H9 (cell line): ENCODE measurements around the gene PIAS1. TPM values are rescaled to one million over a fixed set of nuclear protein-coding genes. Genes with fewer than 3 reads are reported as not detected.

ENCODE experiments used
- DNase-seq: peaks from one replicate; pipeline ENCODE4 v3.0.0-alpha.2; 2017
- H2AFZ ChIP-seq: one replicate; pipeline ENCODE4 v1.6.1; 2013; ENCODE audit warnings: mild to moderate bottlenecking, low read length, control low read depth, moderate library complexity
- H2AK5ac ChIP-seq: 2 replicates; pipeline ENCODE4 v1.6.1; 2013; ENCODE audit warnings: low read length, control low read depth, mixed read lengths; ENCODE audit not compliant: insufficient read length
- H2BK120ac ChIP-seq: one replicate; pipeline ENCODE4 v1.6.1; 2013; ENCODE audit warnings: low read depth, mild to moderate bottlenecking, low read length, control low read depth, inconsistent platforms; ENCODE audit not compliant: poor library complexity, severe bottlenecking
- H2BK12ac ChIP-seq: 2 replicates; pipeline ENCODE4 v1.6.1; 2013; ENCODE audit warnings: low read length, control low read depth, mixed read lengths, low read depth; ENCODE audit not compliant: insufficient read length
- H2BK15ac ChIP-seq: 2 replicates; pipeline ENCODE4 v1.6.1; 2013; ENCODE audit warnings: low read depth, low read length, control low read depth
- H2BK20ac ChIP-seq: one replicate; pipeline ENCODE4 v1.6.1; 2013; ENCODE audit warnings: low read depth, mild to moderate bottlenecking, low read length, control low read depth, inconsistent platforms; ENCODE audit not compliant: poor library complexity, severe bottlenecking
- H2BK5ac ChIP-seq: 2 replicates; pipeline ENCODE4 v1.6.1; 2013; ENCODE audit warnings: low read length, control low read depth, mixed read lengths; ENCODE audit not compliant: insufficient read length
- H3K14ac ChIP-seq: 2 replicates; pipeline ENCODE4 v1.6.1; 2013; ENCODE audit warnings: low read length, control low read depth; ENCODE audit not compliant: insufficient read depth
- H3K18ac ChIP-seq: 2 replicates; pipeline ENCODE4 v1.6.1; 2013; ENCODE audit warnings: low read depth, mild to moderate bottlenecking, mixed read lengths, low read length, control low read depth; ENCODE audit not compliant: insufficient read length
- H3K23ac ChIP-seq: 2 replicates; pipeline ENCODE4 v1.6.1; 2013; ENCODE audit warnings: low read length, control low read depth, mixed read lengths, low read depth; ENCODE audit not compliant: insufficient read length
- H3K23me2 ChIP-seq: 2 replicates; pipeline ENCODE4 v1.6.1; 2013; ENCODE audit warnings: low read depth, mild to moderate bottlenecking, mixed read lengths, low read length, control low read depth; ENCODE audit not compliant: insufficient read length, poor library complexity, severe bottlenecking
- H3K27ac ChIP-seq: 2 replicates; pipeline ENCODE4 v1.5.1; 2013; ENCODE audit warnings: low read length, control low read depth, mixed read lengths, low read depth; ENCODE audit not compliant: insufficient read length
- H3K27me3 ChIP-seq: 2 replicates; pipeline ENCODE4 v1.6.1; 2013; ENCODE audit warnings: low read length, control low read depth, inconsistent platforms; ENCODE audit not compliant: insufficient read depth
- H3K4ac ChIP-seq: 2 replicates; pipeline ENCODE4 v1.6.1; 2013; ENCODE audit warnings: low read depth, mild to moderate bottlenecking, control low read depth, inconsistent platforms, low read length, moderate library complexity
- H3K4me1 ChIP-seq: 2 replicates; pipeline ENCODE4 v1.6.1; 2013; ENCODE audit warnings: low read length, control low read depth, inconsistent platforms; ENCODE audit not compliant: insufficient read depth
- H3K4me2 ChIP-seq: 2 replicates; pipeline ENCODE4 v1.6.1; 2013; ENCODE audit warnings: low read length, control low read depth, mixed read lengths; ENCODE audit not compliant: insufficient read length, insufficient read depth
- H3K56ac ChIP-seq: 2 replicates; pipeline ENCODE4 v1.6.1; 2013; ENCODE audit warnings: low read depth, mild to moderate bottlenecking, mixed read lengths, low read length, control low read depth; ENCODE audit not compliant: insufficient read length
- H3K79me1 ChIP-seq: 2 replicates; pipeline ENCODE4 v1.6.1; 2013; ENCODE audit warnings: low read depth, mild to moderate bottlenecking, moderate library complexity, low read length, control low read depth, inconsistent platforms; ENCODE audit not compliant: insufficient read depth, poor library complexity, severe bottlenecking
- H3K79me2 ChIP-seq: 2 replicates; pipeline ENCODE4 v1.6.1; 2013; ENCODE audit warnings: low read length, control low read depth, inconsistent platforms; ENCODE audit not compliant: insufficient read depth
- H3K9ac ChIP-seq: 2 replicates; pipeline ENCODE4 v1.6.1; 2013; ENCODE audit warnings: low read length, control low read depth, mixed read lengths; ENCODE audit not compliant: insufficient read length; ENCODE audit errors: extremely low read depth
- H3K9me3 ChIP-seq: one replicate; pipeline ENCODE4 v1.6.1; 2013; ENCODE audit warnings: low read depth, low read length, inconsistent platforms; ENCODE audit not compliant: control insufficient read depth
- H3T11ph ChIP-seq: one replicate; pipeline ENCODE4 v1.6.1; 2013; ENCODE audit warnings: mild to moderate bottlenecking, low read length, control low read depth, inconsistent platforms
- H4K20me1 ChIP-seq: one replicate; pipeline ENCODE4 v1.6.1; 2013; ENCODE audit not compliant: control insufficient read depth, insufficient read length, insufficient read depth
- H4K5ac ChIP-seq: 2 replicates; pipeline ENCODE4 v1.6.1; 2013; ENCODE audit warnings: low read depth, mild to moderate bottlenecking, mixed read lengths, low read length, control low read depth; ENCODE audit not compliant: insufficient read length
- H4K8ac ChIP-seq: replicated peaks from 2 replicates; pipeline ENCODE4 v1.6.1; 2013; ENCODE audit warnings: low read length, control low read depth, mixed read lengths, low read depth; ENCODE audit not compliant: insufficient read length
- H4K91ac ChIP-seq: 2 replicates; pipeline ENCODE4 v1.6.1; 2013; ENCODE audit warnings: low read depth, mild to moderate bottlenecking, moderate library complexity, mixed read lengths, low read length, control low read depth; ENCODE audit not compliant: insufficient read length
- H3K27ac Mint-ChIP-seq, 3 experiments: 2 replicates in 2 of 3; 3 replicates in 1 of 3; pipeline ENCODE4 v1.8.0; 2020 to 2021; ENCODE audit warnings: mixed read lengths in 3 of 3, mild to moderate bottlenecking in 1 of 3, moderate library complexity in 1 of 3
- H3K27me3 Mint-ChIP-seq: 2 replicates; pipeline ENCODE4 v1.8.0; 2021; ENCODE audit warnings: low read depth, mild to moderate bottlenecking, moderate library complexity, mixed read lengths
- H3K36me3 Mint-ChIP-seq, 3 experiments: 2 replicates in 2 of 3; 3 replicates in 1 of 3; pipeline ENCODE4 v1.8.0; 2020 to 2021; ENCODE audit warnings: low read depth in 3 of 3, mixed read lengths in 3 of 3; ENCODE audit not compliant: insufficient read depth in 1 of 3
- H3K4me1 Mint-ChIP-seq, 2 experiments: 2 replicates each; pipeline ENCODE4 v1.8.0; 2020; ENCODE audit warnings: mixed read lengths in 2 of 2
- H3K4me3 Mint-ChIP-seq, 2 experiments: 2 replicates in 1 of 2; 3 replicates in 1 of 2; pipeline ENCODE4 v1.8.0; 2020 to 2021; ENCODE audit warnings: mild to moderate bottlenecking in 2 of 2, mixed read lengths in 2 of 2, moderate library complexity in 1 of 2
- H3K9me3 Mint-ChIP-seq, 2 experiments: 2 replicates in 1 of 2; 3 replicates in 1 of 2; pipeline ENCODE4 v1.8.0; 2020; ENCODE audit warnings: mild to moderate bottlenecking in 2 of 2, mixed read lengths in 2 of 2, moderate library complexity in 1 of 2
- CTCF ChIP-seq: fragments of 200-600 bp; sonication (generic); conservative IDR thresholded peaks from 3 replicates; pipeline ENCODE4 v1.8.0; 2021; ENCODE audit warnings: antibody characterized with exemption, mild to moderate bottlenecking
- WGBS: extraction: QIAGEN DNeasy Blood & Tissue Kit; methylation state at CpG from one replicate; pipeline ENCODE4 v1.1.7; 2013; ENCODE audit warnings: missing lambda C conversion rate, low lambda C conversion rate, mixed read lengths; ENCODE audit not compliant: insufficient read length; ENCODE audit errors: extremely low coverage; 5-methylcytosine and 5-hydroxymethylcytosine counted together
- total RNA-seq: library from RNA; stranded (reverse); gene quantifications from 2 replicates; pipeline ENCODE4 v1.2.1, GENCODE V29; 2021

The PIAS1 gene
- total RNA-seq, 1 experiment from 2014 or later, result 31.1 TPM

- Histone ChIP-seq H2BK12ac (no peak overlapping the region), H3K79me1 (no peaks in the 10 kb centered on the region), H3K27ac (no peak overlapping the region), H4K20me1 (no peaks in the 10 kb centered on the region), H3K4me1 (no peaks in the 10 kb centered on the region), H2AK5ac (no peak overlapping the region), H3K4me2 (no peak overlapping the region), H3K23ac (no peak overlapping the region), H3K9ac (no peak overlapping the region), H2AFZ (no peak overlapping the region), H4K8ac (no peak overlapping the region), H2BK20ac (no peak overlapping the region), H4K91ac (no peak overlapping the region), H3K27me3 (no peaks in the 10 kb centered on the region), H3K79me2 (no peaks in the 10 kb centered on the region), H3T11ph (no peak overlapping the region), H2BK5ac (no peak overlapping the region), H4K5ac (no peak overlapping the region), H3K23me2 (no peaks in the 10 kb centered on the region), H3K18ac (no peak overlapping the region), H3K4ac (no peak overlapping the region), H3K56ac (no peak overlapping the region), H2BK15ac (no peak overlapping the region), H3K9me3 (no peaks in the 10 kb centered on the region), H2BK120ac (no peak overlapping the region), H3K14ac (no peak overlapping the region)
- no CpG with 5 or more reads among the region's 5 CpGs for WGBS
- no peaks in the 10 kb centered on the region for H3K4me1 Mint-ChIP-seq
- no peak for TF ChIP-seq CTCF
- no peak overlapping the region for H3K4me3 Mint-ChIP-seq
- H3K27ac Mint-ChIP-seq, result no peak overlapping the region
- H3K9me3 Mint-ChIP-seq, result no peaks in the 10 kb centered on the region
- peaks cover 14 to 56% (median 53%) of the 10 kb centered on the region in 3 experiments; a peak in 6 of 7 replicates for H3K36me3 Mint-ChIP-seq
- DNase-seq, result no peak
- H3K27me3 Mint-ChIP-seq, result no peaks in the 10 kb centered on the region
Observed at GRCh38 chr15:68184616-68185480, 130.7 kb downstream of the PIAS1 start.
